HEK293T (cell line): ENCODE measurements around the gene RSRC1.

Source experiments
- BHLHE40 ChIP-seq: fragments of 450-650 bp; IDR thresholded peaks from 2 replicates; pipeline ENCODE4 v1.6.1; 2016; ENCODE audit warnings: mild to moderate bottlenecking, moderate library complexity, borderline replicate concordance
- CTBP1 ChIP-seq: fragments of 450-650 bp; IDR thresholded peaks from 2 replicates; pipeline ENCODE4 v1.6.1; 2016; ENCODE audit warnings: borderline replicate concordance
- ELF4 ChIP-seq: fragments of 450-650 bp; IDR thresholded peaks from 2 replicates; pipeline ENCODE4 v1.6.1; 2017; ENCODE audit warnings: antibody characterized with exemption
- FOXA1 ChIP-seq: fragments of 450-650 bp; IDR thresholded peaks from 2 replicates; pipeline ENCODE4 v1.6.1; 2016; ENCODE audit warnings: mild to moderate bottlenecking
- FOXM1 ChIP-seq: fragments of 450-650 bp; IDR thresholded peaks from 2 replicates; pipeline ENCODE4 v1.6.1; 2017; ENCODE audit warnings: mild to moderate bottlenecking, borderline replicate concordance
- HDGF ChIP-seq: fragments of 450-650 bp; IDR thresholded peaks from 2 replicates; pipeline ENCODE4 v1.6.1; 2017; ENCODE audit warnings: antibody characterized with exemption, borderline replicate concordance
- NFRKB ChIP-seq: fragments of 450-650 bp; IDR thresholded peaks from 2 replicates; pipeline ENCODE4 v1.6.1; 2016; ENCODE audit warnings: mild to moderate bottlenecking, moderate library complexity
- SP1 ChIP-seq: fragments of 450-650 bp; IDR thresholded peaks from 2 replicates; pipeline ENCODE4 v1.6.1; 2017
- SUZ12 ChIP-seq: fragments of 450-650 bp; IDR thresholded peaks from 2 replicates; pipeline ENCODE4 v1.6.1; 2016; ENCODE audit warnings: mild to moderate bottlenecking
- TARDBP ChIP-seq: fragments of 450-650 bp; IDR thresholded peaks from 2 replicates; pipeline ENCODE4 v1.6.1; 2016
- TF ChIP-seq, protein P1 (sequence below): fragments of 450-650 bp; IDR thresholded peaks from 2 replicates; pipeline ENCODE4 v1.6.1; 2016

DNA sequence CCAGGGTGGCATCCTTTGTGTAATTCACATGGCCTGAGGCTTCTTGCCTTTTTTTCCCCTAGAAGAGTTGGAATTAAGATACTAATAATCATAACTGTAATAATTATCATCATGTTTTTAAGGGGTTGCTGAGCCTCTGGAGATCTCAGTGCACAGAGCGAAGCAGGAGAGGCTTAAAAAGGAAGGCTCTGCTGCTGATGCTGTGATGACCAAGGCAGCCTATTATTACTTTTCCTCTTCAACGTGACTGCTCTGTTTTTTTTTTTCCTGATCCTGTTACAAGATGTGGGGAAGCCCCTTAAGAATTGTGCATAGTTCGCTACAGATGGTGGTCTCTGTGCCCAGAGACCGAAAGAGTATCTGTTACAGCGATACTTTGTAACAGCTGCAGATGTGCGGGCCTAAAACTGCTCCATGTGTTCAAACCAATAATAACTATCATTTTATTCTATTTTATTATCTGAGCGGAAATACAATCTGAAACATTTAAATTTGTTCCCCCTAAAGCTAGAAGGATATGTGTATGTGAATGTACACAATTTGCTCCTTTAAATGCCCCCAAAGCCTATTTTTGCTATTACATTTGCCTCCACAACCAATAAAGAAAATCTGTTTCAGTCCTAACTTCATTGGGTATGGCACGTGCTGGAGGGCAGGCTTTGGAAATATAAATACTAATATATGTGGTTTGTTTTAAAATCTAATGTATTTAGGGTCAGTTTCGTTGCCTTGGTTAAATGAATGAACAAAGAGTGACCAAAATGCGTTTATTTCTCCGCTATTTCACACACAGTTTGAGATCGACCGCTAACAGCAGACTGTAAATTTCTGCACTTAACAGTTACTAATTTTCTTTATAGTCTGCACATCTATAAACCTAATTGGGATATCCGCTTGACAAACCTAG lies 8.3 kb upstream of the RSRC1 start:
- TF ChIP-seq, protein P1, sequence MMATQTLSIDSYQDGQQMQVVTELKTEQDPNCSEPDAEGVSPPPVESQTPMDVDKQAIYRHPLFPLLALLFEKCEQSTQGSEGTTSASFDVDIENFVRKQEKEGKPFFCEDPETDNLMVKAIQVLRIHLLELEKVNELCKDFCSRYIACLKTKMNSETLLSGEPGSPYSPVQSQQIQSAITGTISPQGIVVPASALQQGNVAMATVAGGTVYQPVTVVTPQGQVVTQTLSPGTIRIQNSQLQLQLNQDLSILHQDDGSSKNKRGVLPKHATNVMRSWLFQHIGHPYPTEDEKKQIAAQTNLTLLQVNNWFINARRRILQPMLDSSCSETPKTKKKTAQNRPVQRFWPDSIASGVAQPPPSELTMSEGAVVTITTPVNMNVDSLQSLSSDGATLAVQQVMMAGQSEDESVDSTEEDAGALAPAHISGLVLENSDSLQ, result no peak
- TF ChIP-seq SUZ12 (no peak), BHLHE40 (no peak), FOXA1 (no peak), TARDBP (no peak), ELF4 (no peak), SP1 (no peak), NFRKB (no peak), CTBP1 (no peak), HDGF (no peak), FOXM1 (no peak)
